HepG2 (cell line): ENCODE results near the gene MEX3A. TPM values are rescaled to one million over a fixed set of nuclear protein-coding genes. Genes with fewer than 3 reads are reported as not detected.

Source experiments
- MED8 ChIP-seq: sonication (generic); formaldehyde crosslinking; IDR thresholded peaks from 2 replicates; pipeline ENCODE4 v1.8.1; 2023; ENCODE audit warnings: mild to moderate bottlenecking, missing genetic modification reagents; ENCODE audit not compliant: insufficient replicate concordance
- NCOA1 ChIP-seq: sonication (generic); formaldehyde crosslinking; IDR thresholded peaks from 2 replicates; pipeline ENCODE4 v1.9.0; 2021; ENCODE audit warnings: missing genetic modification reagents
- NONO ChIP-seq, 2 experiments: fragments of 450-650 bp in 1 of 2; sonication (generic) in 1 of 2; formaldehyde crosslinking in 1 of 2; IDR thresholded peaks in 1 of 2; conservative IDR thresholded peaks in 1 of 2; 2 replicates each; pipeline versions ENCODE4 v1.6.1 to v1.8.0; 2017 to 2022; ENCODE audit warnings: mild to moderate bottlenecking in 1 of 2, missing genetic modification reagents in 1 of 2, moderate library complexity in 1 of 2
- SP2 ChIP-seq: sonication (generic); formaldehyde crosslinking; IDR thresholded peaks from 2 replicates; pipeline ENCODE4 v1.5.1; 2020; ENCODE audit warnings: mild to moderate bottlenecking, missing genetic modification reagents
- SP4 ChIP-seq: sonication (generic); formaldehyde crosslinking; IDR thresholded peaks from 2 replicates; pipeline ENCODE4 v1.8.1; 2023; ENCODE audit warnings: mild to moderate bottlenecking, missing genetic modification reagents
- TAF1 ChIP-seq: sonication (generic); formaldehyde crosslinking; IDR thresholded peaks from 2 replicates; pipeline ENCODE4 v1.4.0; 2020; ENCODE audit warnings: missing genetic modification reagents
- TOPORS ChIP-seq: sonication (generic); formaldehyde crosslinking; IDR thresholded peaks from 2 replicates; pipeline ENCODE4 v1.8.0; 2023; ENCODE audit warnings: mild to moderate bottlenecking, missing genetic modification reagents
- YEATS2 ChIP-seq: sonication (generic); formaldehyde crosslinking; IDR thresholded peaks from 2 replicates; pipeline ENCODE4 v1.4.0; 2020; ENCODE audit warnings: missing genetic modification reagents, borderline replicate concordance
- ZBTB7A ChIP-seq: sonication (generic); formaldehyde crosslinking; IDR thresholded peaks from 2 replicates; pipeline ENCODE4 v1.8.0; 2022; ENCODE audit warnings: mild to moderate bottlenecking, missing genetic modification reagents
- ZFP36L1 ChIP-seq: sonication (generic); formaldehyde crosslinking; IDR thresholded peaks from 2 replicates; pipeline ENCODE4 v1.8.0; 2022; ENCODE audit warnings: mild to moderate bottlenecking, missing genetic modification reagents, moderate library complexity
- ZFP90 ChIP-seq: sonication (generic); formaldehyde crosslinking; IDR thresholded peaks from 2 replicates; pipeline ENCODE4 v1.8.0; 2022; ENCODE audit warnings: missing genetic modification reagents, mild to moderate bottlenecking, inconsistent platforms, borderline replicate concordance
- ZFY ChIP-seq: sonication (generic); formaldehyde crosslinking; IDR thresholded peaks from 2 replicates; pipeline ENCODE4 v1.4.0; 2020; ENCODE audit warnings: missing genetic modification reagents
- ZNF407 ChIP-seq: sonication (generic); formaldehyde crosslinking; IDR thresholded peaks from one replicate; pipeline ENCODE4 v1.5.1; 2020; ENCODE audit warnings: mild to moderate bottlenecking, missing genetic modification reagents; ENCODE audit errors: not compliant biosample characterization
- ZNF512B ChIP-seq: sonication (generic); formaldehyde crosslinking; IDR thresholded peaks from 2 replicates; pipeline ENCODE4 v1.5.1; 2020; ENCODE audit warnings: missing genetic modification reagents, mild to moderate bottlenecking, borderline replicate concordance
- ZNF768 ChIP-seq: sonication (generic); formaldehyde crosslinking; IDR thresholded peaks from 2 replicates; pipeline ENCODE4 v1.4.0; 2020; ENCODE audit warnings: missing genetic modification reagents
- polyA plus RNA-seq, 8 experiments: library from polyadenylated mRNA; depleted of rRNA in 3 of 8; stranded (reverse) in 7 of 8; unstranded in 1 of 8; fragments of >200 nt; fragmentation: Illumina TruSeq in 4 of 8; extraction: Trizol in 4 of 8; gene quantifications; 2 replicates each; pipeline versions ENCODE4 v1.2.1 to v1.2.3, GENCODE V29; 2011 to 2016; ENCODE audit warnings: low read depth in 4 of 8, missing spikeins in 1 of 8, mixed read lengths in 1 of 8; ENCODE audit not compliant: insufficient read depth in 1 of 8
- total RNA-seq, 5 experiments: library from RNA; depleted of rRNA; stranded (reverse); fragments of >200 nt; fragmentation: Illumina TruSeq; extraction: Trizol; gene quantifications; 2 replicates each; pipeline ENCODE4 v1.2.3, GENCODE V29; 2016; ENCODE audit warnings: low read depth in 1 of 5
- TF ChIP-seq, protein P1 (sequence below): sonication (generic); formaldehyde crosslinking; IDR thresholded peaks from 2 replicates; pipeline ENCODE4 v1.8.1; 2023; ENCODE audit warnings: mild to moderate bottlenecking, missing genetic modification reagents

Gene MEX3A
- total and polyA plus RNA-seq, 2 of the 13 experiments (the other 11 are each of a cell fraction or from before 2014, with no cell fraction given), result 7.6 to 9.1 TPM

GRCh38 chr1:156114919-156115513 is 32.8 kb upstream of the MEX3A start (continued):
- TF ChIP-seq YEATS2 (CRISPR knock-in tag) (peak; percentile 7; the same call in 1 of the 2 replicates), ZNF407 (CRISPR knock-in tag) (peak; percentile 16), NONO (IDR thresholded peaks at IDR 0.05) (no peak), NONO (CRISPR knock-in tag; conservative IDR thresholded peaks at IDR 0.05) (peak; percentile 52; the same call in 1 of the 2 replicates), ZFY (CRISPR knock-in tag) (peak; percentile 54), TAF1 (CRISPR knock-in tag) (peak; percentile 41), ZBTB7A (CRISPR knock-in tag) (peak; percentile 34; the same call in 1 of the 2 replicates), ZFP90 (CRISPR knock-in tag) (no peak), ZNF512B (0 out of 2 replicates have a peak, but pooled peaks have one; percentile 10), SP2 (CRISPR knock-in tag) (peak; percentile 47; the same call in 1 of the 2 replicates), ZNF768 (CRISPR knock-in tag) (peak; percentile 10; the same call in 1 of the 2 replicates), NCOA1 (CRISPR knock-in tag) (peak; percentile 86; the same call in 1 of the 2 replicates), TOPORS (CRISPR knock-in tag) (0 out of 2 replicates have a peak, but pooled peaks have one; percentile 22), SP4 (no peak), MED8 (CRISPR knock-in tag) (no peak), ZFP36L1 (CRISPR knock-in tag) (no peak)
- TF ChIP-seq, protein P1, sequence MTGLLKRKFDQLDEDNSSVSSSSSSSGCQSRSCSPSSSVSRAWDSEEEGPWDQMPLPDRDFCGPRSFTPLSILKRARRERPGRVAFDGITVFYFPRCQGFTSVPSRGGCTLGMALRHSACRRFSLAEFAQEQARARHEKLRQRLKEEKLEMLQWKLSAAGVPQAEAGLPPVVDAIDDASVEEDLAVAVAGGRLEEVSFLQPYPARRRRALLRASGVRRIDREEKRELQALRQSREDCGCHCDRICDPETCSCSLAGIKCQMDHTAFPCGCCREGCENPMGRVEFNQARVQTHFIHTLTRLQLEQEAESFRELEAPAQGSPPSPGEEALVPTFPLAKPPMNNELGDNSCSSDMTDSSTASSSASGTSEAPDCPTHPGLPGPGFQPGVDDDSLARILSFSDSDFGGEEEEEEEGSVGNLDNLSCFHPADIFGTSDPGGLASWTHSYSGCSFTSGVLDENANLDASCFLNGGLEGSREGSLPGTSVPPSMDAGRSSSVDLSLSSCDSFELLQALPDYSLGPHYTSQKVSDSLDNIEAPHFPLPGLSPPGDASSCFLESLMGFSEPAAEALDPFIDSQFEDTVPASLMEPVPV (CRISPR knock-in tag), result 0 out of 2 replicates have a peak, but pooled peaks have one; percentile 47
